DMS53 (cell line): Measurements from ENCODE around the gene ADAM17.

Experiments used
- DNase-seq: peaks from one replicate; lab custom pipeline; 2025; lab: John Stamatoyannopoulos, UW

The ADAM17 gene

DNA sequence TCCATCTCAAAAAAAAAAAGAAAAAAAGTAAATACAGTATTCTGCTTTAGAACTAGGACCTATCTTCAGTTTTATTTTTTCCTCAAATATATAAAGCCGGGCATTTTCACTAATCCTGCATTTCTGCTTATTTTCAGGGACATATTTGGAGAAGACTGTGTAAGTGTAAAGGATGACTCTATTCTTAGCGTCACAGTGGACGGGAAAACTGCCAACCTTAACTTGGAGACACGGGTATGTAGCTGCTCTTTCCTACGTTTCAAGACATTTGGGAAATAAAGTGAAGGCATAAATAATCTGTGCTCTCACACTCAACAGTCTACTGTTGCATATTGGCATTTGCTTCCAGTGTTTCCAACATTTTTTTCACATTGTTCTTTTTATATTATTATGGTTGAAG, 84.4 kb downstream of the ADAM17 start:
- DNase-seq = no peak

DNA sequence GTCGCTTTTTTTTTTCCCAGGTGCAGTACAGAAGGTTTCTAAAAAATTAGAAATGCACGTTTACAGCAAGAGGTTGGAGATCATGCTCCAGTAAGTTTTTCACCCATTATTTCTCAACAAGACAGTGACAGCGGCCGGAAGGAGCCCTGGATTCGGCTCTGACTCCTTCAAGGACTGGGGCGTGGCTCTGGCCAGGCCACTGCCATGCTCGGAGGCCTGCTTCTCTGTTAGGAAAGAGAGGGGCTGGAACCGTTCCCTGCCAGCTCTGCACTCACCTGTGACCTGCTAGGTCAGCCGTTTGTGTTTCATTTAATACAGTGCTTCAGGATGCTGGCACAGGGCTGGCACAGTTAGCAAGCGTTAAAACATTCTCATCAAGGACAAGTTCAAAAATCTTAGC, 87.9 kb downstream of the ADAM17 start:
- DNase-seq = no peak

DNA sequence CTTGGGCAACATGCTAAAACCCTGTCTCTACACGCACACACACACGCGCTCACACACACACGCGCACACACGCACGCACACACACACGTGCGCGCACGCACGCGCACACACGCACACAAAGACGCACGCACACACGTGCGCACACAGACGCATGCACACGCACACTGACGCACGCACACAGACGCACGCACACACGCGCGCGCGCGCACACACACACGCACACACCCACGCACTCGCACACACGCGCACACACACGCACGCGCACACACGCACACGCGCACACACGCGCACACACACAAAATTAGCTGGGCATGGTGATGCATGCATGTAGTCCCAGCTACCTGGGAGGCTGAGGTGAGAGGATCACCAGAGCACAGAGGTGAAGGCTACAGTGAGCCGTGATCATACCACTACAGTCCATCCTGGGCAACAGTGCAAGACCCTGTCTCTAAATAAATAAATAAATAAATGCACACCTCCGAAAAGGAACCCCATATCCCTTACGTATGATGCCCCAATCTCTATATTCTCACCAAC, 89.4 kb downstream of the ADAM17 start:
- DNase-seq = no peak

DNA sequence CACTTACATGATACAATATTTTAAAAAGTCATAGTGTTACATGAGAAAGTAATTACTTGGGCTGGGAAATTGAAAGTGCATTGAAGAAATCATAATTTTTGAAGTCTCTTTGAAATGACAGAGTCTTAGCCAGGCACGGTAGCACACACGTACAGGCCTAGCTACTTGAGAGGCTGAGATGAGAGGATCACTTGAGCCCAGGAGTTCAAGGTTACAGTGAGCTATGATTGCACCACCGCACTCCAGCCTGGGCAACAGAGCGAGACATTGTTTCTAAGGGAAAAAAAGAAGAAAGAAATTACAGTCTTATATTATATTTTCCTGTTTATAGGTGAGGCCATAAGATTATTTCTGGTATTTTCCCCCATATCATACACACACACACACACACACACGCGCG, 90.5 kb downstream of the ADAM17 start:
- DNase-seq = no peak

DNA sequence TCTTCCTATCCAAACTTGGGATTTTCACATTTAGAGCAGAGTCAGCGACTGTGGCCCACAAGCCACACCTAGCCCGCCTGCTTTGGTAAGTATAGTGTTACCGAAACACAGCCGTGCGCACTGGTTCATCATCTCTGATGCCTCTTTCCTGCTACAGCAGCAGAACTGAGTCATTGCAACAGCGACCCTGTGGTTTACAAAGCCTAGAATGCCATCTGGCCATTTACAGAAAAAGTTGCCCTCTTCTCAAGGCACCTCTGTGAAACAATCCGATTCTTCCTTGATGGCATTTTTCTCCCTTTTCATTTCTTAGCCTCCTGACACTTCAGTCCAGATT, 92.0 kb downstream of the ADAM17 start:
- DNase-seq = peak; percentile 31

DNA sequence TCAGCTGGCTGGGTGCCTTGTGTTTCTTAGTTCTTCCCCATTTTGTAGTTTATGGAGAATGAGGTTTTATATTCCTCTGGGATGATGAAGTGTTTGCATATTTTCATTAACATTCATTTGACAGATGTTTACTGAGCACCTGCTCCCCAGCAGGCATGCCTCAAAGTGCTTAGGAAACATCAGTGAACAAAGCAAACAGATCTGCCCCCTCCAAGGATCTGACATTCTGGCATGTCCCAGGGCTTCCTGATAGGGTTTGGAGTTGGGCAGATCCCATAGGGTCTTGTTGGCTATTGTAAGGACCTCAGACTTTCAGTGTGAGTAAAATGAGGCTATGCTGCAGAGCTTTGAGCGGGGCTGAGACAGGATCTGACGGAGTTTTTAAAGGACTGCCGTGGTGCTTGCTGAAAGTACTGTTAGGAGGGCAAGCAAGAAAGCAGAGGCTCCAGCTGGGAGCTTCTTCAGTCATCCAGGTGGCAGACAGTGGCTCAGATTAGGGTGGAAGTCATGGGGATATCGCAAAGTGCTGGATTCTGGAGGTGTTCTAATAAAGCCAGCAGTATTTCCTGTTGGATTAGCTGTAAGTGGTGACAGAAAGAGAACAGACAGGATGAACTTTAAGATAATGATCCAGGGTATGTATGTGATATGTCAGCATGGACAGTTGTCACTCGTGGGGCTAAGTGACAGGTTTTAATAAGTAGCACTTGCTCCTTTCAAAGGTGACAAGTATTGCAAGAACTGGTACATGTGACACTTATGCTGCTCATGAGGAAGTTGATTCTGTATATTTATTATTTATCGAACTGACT, 92.5 kb downstream of the ADAM17 start:
- DNase-seq = peak; percentile 40

DNA sequence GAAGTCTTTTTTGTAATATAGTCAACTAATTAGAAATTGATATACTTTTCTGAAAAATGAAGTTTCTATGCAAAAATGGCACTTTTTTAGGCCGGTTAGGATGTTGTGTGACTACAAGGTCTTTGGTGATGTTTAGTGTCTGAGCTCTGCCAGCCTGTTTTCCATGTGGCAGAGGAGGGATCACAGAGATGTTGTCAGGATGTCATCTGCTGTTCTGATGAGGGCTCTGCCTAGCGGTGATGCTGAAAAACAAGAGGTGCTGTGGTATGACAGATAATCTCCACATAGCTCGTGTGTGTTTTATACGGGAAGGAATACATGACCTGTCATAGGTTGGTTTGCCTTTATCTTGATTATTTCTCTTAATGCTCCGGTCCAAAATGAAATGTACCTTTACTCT, 93.3 kb downstream of the ADAM17 start:
- peak; percentile 39 for DNase-seq

DNA sequence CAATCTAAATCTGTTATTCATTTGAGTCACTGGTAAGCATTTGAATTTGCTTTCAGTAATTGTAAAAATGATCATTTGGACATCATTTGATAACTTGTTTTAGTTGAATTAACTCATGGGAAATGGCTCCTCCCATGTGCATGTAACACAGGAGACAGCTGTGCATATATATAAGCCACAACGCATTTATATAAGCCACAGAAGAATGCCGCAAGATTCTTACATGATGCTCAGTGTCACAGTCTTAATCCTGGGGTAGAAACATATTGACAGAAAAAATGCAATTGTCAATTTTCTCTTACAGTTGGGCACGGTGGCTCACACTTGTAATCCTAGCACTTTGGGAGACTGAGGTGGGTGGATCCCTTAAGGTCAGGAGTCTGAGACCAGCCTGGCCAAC, 94.6 kb downstream of the ADAM17 start:
- no peak for DNase-seq

DNA sequence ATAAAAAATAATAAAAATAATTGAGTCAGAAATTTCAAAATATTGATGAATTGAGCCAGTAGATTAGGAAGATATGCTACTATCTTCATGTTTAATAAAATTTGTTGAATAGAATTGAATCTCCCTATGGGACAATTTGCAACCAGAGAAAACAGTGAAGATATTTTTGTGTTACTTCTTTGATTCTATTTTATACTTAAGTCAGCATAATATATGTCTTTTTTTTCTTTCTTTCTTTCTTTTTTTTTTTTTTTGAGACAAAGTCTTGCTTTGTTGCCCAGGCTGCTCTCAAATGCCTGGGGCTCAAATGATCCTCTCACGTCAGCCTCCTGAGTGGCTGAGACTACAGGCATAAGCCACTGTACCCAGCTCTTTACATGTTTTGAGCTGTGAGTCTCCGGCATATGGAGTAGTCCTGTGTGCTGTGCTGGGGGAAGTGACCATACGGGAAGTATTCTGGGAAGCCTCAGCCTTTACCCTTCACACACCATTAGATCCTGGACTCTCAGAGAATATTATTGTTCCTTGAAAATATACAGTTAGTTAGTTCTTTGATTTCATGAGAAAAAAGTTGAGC, 95.1 kb downstream of the ADAM17 start:
- DNase-seq = no peak

DNA sequence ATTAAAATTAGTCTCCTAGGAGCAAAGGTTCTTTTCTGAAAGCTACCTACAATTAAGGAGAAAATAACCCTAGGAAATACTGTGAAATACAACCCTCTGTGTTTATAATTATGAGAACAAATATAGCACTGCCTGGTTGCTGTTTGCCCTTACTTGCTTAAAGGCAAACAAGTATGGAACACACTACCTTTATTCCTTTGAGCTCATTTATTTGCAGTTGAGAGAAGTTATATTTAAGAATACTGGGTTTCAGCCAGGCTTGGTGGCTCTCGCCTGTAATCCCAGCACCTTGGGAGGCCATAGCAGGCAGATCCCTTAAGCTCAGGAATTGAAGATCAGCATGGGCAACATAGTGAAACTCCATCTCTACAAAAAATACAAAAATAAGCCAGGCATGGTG, 104.4 kb downstream of the ADAM17 start:
- no peak for DNase-seq

DNA sequence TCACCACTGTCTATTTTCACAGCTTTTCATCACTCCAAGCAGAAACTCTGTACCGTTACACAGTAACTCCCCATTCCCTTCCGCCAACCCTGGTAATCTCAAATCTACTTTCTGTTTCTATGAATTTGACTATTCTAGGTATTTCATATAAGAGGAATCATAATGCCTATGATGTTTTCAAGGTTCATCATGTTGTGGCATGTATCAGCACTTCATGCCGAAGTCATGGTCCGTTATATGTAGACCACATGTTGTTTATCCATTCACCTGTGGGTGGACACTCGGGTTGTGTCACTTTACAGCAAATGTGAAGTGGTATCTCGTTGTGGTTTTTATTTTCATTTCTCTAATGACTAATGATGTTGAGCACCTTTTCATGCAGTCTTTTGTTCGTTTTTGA, 110.5 kb downstream of the ADAM17 start:
- DNase-seq = no peak

DNA sequence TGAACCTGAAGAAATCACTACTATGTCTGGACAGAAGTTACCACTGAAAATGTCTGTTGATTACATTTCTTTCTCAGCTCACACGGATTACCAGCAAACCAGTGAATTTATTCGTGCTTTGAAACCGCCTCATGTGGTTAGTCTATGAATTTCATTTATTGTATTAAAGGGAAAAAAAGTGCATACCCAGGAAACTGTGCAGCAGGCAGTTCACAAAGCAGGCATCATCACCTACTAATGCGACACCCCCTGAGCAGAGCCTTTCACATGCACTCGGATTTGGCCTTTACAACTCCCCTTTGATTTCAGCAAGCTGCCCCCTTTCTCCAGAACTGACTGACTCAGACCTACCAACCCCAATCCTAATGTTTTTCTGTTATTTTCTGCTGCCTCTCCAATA, 112.1 kb downstream of the ADAM17 start:
- no peak for DNase-seq

DNA sequence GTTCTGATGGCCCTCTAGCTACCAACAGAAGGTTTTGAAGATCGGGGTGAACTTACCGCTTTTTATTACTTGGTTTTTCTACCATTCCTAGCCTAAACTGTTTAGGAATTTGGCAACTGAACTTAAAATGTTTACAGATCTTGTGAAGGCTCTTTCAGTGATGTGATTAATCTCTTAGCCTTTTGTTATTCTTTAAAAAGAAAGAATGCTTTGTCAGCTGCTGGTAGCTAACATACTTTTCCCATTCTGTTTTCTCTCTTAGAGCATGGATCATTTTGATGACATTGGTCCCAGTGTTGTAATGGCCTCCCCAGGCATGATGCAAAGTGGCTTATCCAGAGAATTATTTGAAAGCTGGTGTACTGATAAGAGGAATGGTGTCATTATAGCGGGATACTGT, 114.1 kb downstream of the ADAM17 start:
- no peak for DNase-seq

DNA sequence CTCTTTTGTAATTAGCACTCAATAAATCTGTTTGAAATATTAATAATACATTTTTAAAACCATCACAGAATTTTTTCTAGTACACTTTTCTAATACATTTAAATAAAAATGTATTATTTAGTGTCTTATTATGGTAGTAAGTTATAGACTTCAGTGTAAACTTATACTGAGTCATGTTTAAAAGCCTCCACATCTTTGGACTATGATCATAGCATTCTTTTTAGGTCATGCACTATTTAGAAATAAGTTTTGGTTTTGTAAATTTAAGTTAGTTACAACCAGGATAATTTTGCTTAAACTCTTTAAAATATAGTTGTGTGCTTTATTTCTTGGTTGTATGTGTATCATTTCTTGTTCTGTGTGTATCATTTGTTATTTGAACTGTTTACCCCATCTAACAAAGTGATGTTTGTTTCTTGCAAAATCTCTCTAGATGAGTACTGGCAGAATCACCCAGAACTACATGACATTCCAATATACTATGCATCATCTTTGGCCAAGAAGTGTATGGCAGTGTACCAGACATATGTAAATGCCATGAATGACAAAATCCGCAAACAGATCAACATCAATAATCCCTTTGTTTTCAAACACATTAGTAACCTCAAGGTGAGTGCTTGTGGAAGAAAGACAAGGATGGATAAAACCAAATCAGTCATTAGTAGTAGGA, 115.4 kb downstream of the ADAM17 start:
- no peak for DNase-seq

DNA sequence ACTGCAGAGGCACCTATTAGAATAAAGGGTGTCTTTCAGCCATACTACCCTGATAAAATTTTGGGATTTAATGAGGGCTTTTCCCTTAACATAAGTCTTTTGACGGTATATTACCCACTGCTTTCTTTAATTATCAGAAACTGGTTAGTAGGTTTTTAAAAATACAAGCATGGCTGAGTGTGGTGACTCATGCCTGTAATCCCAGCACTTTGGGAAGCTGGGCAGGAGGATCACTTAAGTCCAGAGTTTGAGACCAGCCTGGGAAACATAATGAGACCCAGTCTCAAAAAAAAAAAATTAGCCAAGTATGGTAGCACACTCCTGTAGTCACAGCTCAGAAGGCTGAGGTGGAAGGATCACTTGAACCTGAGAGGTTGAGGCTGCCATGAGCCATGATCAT, 116.1 kb downstream of the ADAM17 start:
- DNase-seq = no peak
